HG03064 (cell line): ENCODE measurements around the gene MRPL1.
A peak's percentile ranks its signal among the peaks of the same experiment; 100 is the strongest.

ENCODE experiments used
- ATAC-seq: cut with Tn5 transposase; IDR thresholded peaks from one replicate; pipeline ENCODE4 v1.9.1; 2021; ENCODE audit warnings: low read depth; ENCODE audit not compliant: unreplicated experiment

MRPL1 gene

GRCh38 chr4:77862478-77863216 lies at the start of gene MRPL1:
TSS of gene MRPL1 (plus strand) at chr4:77862830. CDS start at chr4:77862849, 19 bp downstream.
- peak; percentile 75 for ATAC-seq

GRCh38 chr4:77815636-77816035 lies 47.0 kb upstream of the MRPL1 start:
- ATAC-seq: no peak

DNA sequence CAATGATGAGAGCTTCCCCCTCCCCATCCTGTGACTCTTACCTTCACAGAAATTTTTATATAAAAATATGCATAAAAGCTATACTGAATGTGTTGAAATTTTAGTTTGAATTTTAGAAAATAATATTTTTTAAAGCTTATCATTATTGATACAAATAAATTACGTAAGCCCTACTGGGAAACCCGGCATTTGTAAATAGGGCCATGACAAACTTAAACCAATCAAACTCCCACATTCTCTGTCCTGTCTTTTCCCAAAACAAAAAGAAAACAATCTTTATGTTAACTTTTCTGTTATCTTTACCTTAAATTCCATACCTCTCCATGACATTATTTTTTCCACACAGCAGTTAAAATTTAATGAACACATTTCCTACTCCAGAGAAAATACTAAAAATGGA lies 46.1 kb upstream of the MRPL1 start:
- no peak for ATAC-seq

DNA sequence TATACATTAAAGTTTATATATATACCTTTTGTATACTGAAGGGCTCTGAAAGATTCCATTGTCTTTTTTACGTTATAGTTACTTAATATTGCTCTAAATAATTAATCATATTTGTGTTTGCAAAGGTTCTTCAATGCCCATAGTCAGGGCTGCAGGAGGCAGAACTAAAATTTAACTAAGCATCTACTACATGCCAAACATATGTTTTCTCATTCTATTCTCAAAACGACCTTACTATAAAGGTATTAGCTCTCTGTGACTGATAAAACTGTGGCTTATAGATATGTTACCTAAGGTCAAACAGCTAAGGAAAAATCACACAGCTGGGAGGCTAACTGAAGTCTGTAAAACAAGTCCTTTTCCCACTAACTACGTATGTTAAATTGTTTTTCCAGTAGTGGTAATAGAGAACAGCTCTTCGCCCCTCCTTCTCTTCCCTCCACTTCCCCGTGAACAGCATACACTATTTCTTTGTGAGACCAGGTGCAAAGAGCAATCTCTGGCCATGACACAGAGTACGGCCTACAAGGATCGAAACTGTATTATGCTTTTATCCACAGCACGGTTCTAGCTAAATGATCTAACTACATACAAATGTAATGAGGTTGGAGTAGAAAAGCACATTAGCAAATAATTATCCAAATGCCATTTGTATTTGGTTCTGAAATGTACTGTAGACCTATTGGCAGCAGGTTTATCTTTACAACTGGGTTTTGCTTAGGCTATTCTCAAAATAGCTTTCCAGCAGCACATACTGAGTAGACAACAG lies 45.1 kb upstream of the MRPL1 start:
- ATAC-seq: no peak

GRCh38 chr4:77818073-77818601 lies 44.5 kb upstream of the MRPL1 start:
- peak; percentile 23 for ATAC-seq

DNA sequence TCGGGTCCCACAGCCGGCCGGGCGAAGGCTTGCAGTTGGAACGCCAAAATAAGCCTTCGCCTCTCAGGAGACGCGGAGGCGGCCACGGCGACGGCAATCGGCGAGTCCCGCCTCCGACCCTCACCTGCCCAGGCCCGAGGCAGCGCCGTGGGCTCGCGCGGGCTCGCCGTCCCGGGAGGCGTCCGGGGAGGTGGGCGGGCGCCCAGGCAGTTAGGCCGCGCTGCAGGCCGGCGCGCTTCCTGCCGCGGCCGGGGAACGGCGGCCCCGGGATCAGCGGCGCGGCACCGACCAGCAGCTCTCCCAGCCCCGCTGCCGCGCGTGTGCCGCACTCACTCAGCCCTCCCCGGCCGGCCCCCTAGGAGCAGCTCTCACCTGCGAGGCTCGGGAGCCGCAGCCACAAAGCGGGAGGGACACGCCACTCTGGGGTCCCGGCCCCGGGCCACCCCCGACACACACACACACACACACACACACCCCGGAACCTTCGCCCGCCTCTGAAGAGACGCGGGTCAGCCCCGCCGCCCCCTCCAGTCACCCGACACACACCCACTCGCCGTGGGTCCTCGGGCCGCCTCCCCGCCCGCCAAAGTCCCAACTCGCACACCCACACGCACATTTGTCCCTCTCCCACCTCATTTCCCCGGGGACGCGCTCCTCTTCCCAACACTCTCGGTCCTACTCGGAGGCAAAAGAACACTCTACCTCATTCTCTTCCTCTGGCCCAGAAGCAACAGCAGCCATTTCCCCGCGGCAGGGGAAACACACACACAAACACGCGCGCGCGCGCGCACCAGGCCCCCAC lies 43.8 kb upstream of the MRPL1 start, which contains the start of gene CNOT6L:
Gene CNOT6L, minus strand, starts transcription at position 767 of the 802 bp plus-strand sequence. Its CDS starts 60 bp downstream, at position 707.
- ATAC-seq: peak; percentile 28

- peak; percentile 9 for ATAC-seq
Observed at GRCh38 chr4:77819404-77819842, 43.2 kb upstream of the MRPL1 start.

GRCh38 chr4:77819843-77820648 lies 42.6 kb upstream of the MRPL1 start:
- ATAC-seq: peak; percentile 68

DNA sequence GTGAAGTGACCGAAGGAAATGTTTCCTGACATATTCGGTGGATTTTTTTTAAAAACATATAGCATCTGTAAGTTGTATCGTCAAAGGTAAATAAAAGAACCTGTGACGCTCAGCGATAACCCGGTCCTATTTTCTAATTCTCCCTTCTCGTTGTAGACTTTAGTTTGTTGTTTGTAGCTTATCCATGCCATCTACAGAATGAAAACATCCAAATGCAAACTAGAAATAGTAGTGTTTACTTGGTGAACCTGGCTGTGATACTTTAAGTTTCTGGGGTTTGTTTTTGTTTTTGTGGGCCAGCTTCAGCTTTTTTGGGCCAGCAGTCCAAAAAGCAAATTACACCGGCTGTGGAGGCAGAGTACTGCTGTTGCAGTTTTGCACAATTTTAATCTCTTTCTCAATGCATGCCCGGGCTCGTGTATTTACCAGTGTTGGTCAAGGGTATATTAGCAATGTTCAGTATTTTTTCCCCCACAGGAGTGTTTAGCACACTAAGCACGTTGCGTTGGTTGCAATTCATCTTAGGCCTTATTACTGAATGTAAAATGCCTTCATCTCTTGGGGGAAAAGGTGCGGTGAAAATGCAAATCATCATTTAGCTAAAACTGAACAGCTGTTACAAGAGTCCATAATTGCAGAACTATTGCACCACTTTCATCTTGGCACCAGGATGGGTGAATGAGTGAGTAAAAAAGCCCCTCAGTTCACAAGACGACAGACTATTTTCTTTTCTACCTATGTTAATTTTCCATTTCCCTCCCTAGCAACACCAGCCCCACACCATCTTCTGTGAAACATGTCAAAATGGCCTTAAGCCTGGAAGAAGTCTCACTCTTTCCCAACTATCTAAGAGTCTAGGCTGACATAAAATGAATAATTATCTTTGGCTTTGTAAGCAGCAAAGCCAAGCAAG lies 41.7 kb upstream of the MRPL1 start:
- no peak for ATAC-seq

- ATAC-seq: no peak
Observed at GRCh38 chr4:77821775-77822174, 40.9 kb upstream of the MRPL1 start.

GRCh38 chr4:77826275-77826674 lies 36.4 kb upstream of the MRPL1 start:
- ATAC-seq: no peak

DNA sequence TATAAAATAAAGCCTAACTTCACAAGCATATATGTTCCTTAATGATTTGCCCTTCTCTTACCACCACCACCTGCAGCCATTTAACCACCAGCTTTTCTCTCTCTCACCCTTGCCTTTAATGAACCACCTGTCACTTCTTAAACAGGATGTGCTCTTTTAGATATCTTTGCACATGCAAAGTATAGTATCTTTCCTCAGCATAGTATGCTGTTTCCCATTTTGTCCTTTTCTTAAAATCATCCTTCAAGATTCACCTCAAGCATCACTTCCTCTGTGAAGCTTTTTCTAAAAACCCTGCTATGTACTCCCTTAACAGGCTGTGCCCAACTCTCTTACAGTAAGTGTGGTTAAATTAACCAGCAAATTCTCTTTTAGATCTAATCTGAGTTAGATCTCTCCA lies 35.3 kb upstream of the MRPL1 start:
- no peak for ATAC-seq

DNA sequence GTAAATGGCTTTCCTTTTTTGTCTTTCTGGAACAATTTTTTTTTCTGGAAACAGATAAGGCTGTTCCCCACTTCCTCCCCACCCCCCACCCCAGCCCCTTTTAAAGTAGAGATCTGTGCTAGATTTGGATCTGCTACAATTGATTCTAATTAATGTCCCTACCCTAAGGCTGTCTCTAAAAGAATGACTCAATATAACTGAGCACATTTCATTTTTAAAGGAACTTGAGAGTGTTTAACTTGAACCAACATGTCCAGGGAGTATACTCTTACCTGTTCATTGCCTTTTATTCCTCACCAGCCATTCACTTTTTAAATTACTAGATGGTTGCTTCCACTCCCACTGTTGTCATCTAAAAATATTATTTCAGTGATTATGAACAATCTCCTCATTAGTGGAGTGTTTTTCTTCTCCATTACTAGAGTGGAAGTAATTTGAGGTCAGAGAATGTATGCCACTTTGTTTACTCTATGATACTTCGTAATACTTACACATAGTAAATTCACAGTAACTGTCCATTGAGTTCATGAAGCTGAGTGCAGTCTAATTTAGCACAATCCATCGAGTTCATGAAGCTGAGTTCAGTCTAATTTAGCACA lies 29.4 kb upstream of the MRPL1 start:
- ATAC-seq: no peak

GRCh38 chr4:77834403-77834802 lies 28.2 kb upstream of the MRPL1 start:
- no peak for ATAC-seq

- no peak for ATAC-seq
Observed at GRCh38 chr4:77843628-77844027, 19.0 kb upstream of the MRPL1 start.

DNA sequence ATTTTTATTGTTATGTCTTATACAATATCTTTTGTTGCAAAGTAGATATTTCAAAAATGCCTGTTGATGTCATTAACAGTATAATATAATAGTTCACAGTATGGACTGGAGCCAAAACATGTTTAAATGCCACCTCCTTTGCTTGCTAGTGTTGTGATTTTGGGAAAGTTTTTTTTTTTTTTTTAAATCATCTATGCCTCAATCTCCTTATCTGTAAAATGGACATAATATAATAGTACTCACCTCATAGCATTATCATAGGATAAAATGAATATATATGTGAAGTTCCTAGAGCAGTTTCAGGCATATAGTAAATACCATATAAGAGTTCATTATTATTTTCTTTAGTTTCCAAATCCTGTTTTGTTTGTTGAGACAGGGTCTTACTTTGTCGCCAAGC lies 18.3 kb upstream of the MRPL1 start:
- no peak for ATAC-seq

DNA sequence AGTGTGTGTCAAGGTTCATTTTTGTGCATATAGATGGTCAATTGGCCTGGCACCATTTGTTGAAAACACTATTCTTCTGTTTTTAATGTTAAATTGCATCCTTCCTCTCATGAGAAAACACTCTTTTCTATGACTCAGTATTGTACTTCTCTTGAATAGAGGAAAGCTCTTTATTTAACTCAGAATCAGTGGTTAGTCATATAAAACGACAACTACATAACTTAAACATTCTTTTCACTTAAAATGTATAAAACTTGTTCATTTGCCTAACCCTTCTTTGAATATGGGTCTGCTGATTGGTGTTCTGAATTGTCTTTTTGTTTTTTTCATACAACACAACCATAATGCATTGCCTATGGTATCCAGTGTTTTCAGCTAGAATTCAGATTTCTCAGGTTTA lies 17.2 kb upstream of the MRPL1 start:
- no peak for ATAC-seq

- ATAC-seq: no peak
Observed at GRCh38 chr4:77845929-77846328, 16.7 kb upstream of the MRPL1 start.
